Epithelial cell of esophagus (primary cell): Measurements from ENCODE around the gene GRM7.

Experiments used
- DNase-seq: peaks from one replicate; pipeline ENCODE4 v3.0.0; 2010; ENCODE audit warnings: low read depth
- H3K4me3 ChIP-seq: 2 replicates; pipeline ENCODE4 v1.5.1; 2011; ENCODE audit warnings: mild to moderate bottlenecking, low read length, control low read depth
- TF ChIP-seq, protein P1 (sequence below): IDR thresholded peaks from 2 replicates; pipeline ENCODE4 v1.5.1; 2011; ENCODE audit warnings: low read depth, mild to moderate bottlenecking, low read length, control low read depth, inconsistent platforms; ENCODE audit not compliant: insufficient read depth; ENCODE audit errors: missing control alignments

GRM7 gene

DNA sequence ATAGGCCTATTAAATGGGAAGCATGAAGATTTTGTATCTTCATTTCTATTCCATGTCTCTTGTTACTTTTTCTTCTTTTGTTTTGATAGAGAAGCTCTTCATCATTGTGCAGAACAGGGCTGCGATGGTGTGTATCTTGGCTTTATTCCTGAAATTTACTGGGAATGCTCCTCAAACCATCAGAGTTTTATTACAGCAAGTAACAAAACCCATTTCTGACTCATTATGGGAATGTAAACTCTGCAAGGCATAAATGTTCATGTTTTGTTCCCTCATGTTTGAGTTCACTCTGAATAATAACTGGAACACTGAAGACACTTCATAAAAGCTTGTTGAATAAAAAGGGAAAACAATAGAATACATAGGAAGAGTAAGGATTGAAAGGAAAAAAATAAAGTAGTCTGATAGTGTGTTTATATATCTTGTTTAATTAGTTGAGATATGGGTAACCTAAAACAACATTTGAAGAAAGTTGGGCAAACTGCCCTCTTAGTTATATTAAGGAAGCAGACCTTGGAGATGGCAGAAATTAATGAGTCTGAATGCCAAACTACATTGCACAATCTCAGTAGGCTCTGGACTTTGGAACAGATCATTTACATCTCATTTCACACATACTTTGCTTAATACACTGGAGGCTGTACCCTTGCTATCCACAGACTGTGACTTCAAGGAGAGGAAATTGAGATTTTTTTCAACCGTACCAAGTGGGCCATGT, 521.5 kb downstream of the GRM7 start:
- TF ChIP-seq, protein P1, sequence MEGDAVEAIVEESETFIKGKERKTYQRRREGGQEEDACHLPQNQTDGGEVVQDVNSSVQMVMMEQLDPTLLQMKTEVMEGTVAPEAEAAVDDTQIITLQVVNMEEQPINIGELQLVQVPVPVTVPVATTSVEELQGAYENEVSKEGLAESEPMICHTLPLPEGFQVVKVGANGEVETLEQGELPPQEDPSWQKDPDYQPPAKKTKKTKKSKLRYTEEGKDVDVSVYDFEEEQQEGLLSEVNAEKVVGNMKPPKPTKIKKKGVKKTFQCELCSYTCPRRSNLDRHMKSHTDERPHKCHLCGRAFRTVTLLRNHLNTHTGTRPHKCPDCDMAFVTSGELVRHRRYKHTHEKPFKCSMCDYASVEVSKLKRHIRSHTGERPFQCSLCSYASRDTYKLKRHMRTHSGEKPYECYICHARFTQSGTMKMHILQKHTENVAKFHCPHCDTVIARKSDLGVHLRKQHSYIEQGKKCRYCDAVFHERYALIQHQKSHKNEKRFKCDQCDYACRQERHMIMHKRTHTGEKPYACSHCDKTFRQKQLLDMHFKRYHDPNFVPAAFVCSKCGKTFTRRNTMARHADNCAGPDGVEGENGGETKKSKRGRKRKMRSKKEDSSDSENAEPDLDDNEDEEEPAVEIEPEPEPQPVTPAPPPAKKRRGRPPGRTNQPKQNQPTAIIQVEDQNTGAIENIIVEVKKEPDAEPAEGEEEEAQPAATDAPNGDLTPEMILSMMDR: no peak
- no peak overlapping the region for H3K4me3 ChIP-seq
- DNase-seq: peak; percentile 8

DNA sequence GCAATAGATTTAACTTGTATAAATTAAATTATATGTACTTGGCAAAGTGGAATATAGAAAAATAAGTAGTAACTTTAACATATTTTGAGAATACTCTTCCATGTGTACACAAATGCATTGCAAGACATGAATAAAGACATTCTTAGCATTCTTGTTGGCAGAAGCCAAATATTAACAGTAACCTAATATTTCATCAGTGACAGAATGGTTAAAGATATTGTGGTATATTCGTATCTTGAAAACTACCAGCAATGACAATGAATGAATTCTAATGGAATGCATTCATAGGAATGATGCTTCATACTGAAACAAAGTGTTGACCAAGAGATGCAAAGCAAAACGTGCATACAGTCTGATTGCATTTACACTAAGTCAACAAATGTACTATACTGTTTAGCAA, 524.7 kb downstream of the GRM7 start:
- no peak for DNase-seq
- TF ChIP-seq, protein P1: no peak
- H3K4me3 ChIP-seq: no peak overlapping the region

DNA sequence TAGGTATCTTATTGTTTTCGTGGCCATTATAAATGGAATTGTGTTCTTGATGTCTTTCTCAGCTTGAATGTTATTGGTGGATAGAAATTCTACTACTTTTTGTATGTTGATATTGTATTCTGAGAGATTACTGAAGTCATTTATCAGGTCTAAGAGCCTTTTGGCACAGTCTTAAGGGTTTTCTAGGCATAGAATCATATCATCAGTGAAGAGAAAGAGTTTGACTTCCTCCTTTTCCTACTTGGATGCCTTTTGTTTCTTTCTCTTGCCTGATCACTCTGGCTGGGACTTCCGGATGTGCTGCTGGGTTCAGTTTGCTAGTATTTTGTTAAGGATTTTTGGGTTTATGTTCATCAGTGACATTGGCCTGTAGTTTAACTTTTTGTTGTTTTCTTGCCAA, 527.1 kb downstream of the GRM7 start:
- no peak for DNase-seq
- TF ChIP-seq, protein P1: no peak
- H3K4me3 ChIP-seq: no peak overlapping the region

DNA sequence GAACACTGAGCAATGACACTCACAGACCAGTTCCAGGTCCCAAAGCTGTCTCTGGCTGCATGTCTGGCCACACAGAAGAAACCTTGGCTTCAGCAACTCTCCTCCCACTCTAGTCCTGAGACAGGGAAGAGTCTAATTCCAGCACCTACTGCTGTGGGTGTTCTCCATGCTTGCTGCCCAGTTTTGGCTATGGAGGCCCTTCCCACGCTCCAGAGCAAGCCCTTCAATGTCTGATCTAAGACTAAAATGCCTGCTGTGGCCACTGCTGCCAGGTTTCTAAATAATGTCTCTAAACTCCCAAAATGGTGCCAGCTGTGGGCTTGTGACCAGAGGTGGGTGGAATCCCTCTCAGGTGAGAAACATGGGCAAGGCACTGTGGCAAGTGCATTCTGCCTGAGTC, 531.3 kb downstream of the GRM7 start:
- DNase-seq: no peak
- no peak overlapping the region for H3K4me3 ChIP-seq
- TF ChIP-seq, protein P1: no peak

DNA sequence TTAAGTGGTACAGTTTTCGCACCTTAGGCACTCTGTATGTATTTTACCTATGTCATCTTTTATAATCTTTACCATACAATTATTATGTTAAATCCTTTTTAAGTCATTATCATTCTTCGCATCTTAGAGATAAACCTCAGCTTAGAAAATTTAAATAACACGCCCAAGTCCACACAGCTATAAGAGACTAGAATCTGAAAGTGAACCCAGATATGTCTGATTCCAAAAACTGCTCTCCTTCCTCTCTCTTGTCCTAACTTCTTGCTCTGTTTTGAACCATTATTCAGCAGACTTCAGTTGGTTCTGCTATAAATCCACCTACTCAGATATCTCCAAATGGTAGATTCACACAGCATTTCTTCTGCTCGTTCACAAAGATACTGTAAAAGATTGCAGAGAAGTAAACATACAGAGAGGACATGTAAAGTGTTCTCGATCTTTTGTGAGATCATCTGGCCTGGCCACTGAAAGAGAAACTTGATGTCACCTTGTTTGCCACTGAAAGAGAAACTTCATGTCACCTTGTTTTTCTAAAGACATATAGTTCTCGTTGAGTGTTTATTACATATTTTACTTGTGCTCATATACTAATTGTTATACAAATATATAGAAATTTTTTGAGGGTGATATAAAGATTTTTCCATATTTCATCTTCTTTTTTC, 533.2 kb downstream of the GRM7 start:
- no peak overlapping the region for H3K4me3 ChIP-seq
- DNase-seq: no peak
- TF ChIP-seq, protein P1: no peak

DNA sequence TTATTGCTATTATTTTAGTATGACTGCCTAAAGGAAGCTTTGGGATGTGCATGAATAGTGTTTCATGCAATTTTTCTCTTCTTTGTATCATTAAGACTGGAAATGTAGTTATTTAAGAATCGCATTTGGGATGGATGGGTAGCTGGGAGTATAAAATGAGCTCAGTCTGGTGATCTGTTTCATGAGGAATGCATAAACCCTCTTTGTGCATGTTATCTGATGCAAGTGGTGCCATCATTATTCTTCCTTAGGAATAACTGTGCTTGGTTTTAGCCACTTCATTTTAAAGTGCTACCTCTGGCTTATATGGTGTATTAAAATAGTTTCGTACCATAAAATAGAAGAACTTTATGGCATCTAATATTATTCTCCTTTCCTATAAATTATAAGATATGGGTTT, 535.6 kb downstream of the GRM7 start:
- no peak for DNase-seq
- TF ChIP-seq, protein P1: no peak

More for the DNA sequence above, 535.6 kb downstream of the GRM7 start:
- no peak overlapping the region for H3K4me3 ChIP-seq
